Fibroblast of villous mesenchyme (primary cell): ENCODE results near the gene RB1. TPM values are rescaled to one million over a fixed set of nuclear protein-coding genes. Genes with fewer than 3 reads are reported as not detected.

ENCODE experiments used
- DNase-seq: peaks from one replicate; pipeline ENCODE4 v3.0.0-alpha.2; 2010; ENCODE audit warnings: low read depth
- H3K4me3 ChIP-seq: 2 replicates; pipeline ENCODE4 v1.5.1; 2011; ENCODE audit warnings: low read depth, mild to moderate bottlenecking, low read length
- total RNA-seq: library from RNA; depleted of rRNA; stranded (reverse); fragments of >200 nt; gene quantifications from 2 replicates; pipeline ENCODE4 v1.2.3, GENCODE V29; 2012
- TF ChIP-seq, protein P1 (sequence below): IDR thresholded peaks from 2 replicates; pipeline ENCODE4 v1.5.1; 2012; ENCODE audit warnings: low read depth, mild to moderate bottlenecking, low read length; ENCODE audit not compliant: insufficient read depth

Gene RB1
- total RNA-seq, 1 donor: 50.5 TPM

DNA sequence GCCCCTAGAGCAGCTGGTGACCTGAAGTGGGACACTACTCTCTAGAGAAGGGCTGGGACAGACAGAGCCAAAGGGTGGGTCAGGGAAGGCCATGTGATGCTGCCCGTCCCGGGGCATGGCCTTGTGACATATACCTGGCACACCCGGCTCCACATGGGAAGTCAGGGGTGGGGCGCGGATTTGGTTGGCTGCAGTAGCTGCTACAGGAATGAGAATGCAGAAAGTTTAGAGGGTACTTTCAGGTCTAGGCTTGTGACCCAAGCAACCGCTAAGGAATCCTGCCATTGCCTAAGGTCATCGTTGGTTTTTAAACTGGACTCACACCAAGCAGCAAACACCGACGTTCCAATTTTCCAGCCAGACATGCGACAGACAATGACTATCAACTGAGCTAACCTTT is 203.5 kb downstream of the RB1 start:
- DNase-seq: no peak
- H3K4me3 ChIP-seq: no peak overlapping the region
- TF ChIP-seq, protein P1, sequence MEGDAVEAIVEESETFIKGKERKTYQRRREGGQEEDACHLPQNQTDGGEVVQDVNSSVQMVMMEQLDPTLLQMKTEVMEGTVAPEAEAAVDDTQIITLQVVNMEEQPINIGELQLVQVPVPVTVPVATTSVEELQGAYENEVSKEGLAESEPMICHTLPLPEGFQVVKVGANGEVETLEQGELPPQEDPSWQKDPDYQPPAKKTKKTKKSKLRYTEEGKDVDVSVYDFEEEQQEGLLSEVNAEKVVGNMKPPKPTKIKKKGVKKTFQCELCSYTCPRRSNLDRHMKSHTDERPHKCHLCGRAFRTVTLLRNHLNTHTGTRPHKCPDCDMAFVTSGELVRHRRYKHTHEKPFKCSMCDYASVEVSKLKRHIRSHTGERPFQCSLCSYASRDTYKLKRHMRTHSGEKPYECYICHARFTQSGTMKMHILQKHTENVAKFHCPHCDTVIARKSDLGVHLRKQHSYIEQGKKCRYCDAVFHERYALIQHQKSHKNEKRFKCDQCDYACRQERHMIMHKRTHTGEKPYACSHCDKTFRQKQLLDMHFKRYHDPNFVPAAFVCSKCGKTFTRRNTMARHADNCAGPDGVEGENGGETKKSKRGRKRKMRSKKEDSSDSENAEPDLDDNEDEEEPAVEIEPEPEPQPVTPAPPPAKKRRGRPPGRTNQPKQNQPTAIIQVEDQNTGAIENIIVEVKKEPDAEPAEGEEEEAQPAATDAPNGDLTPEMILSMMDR: no peak

DNA sequence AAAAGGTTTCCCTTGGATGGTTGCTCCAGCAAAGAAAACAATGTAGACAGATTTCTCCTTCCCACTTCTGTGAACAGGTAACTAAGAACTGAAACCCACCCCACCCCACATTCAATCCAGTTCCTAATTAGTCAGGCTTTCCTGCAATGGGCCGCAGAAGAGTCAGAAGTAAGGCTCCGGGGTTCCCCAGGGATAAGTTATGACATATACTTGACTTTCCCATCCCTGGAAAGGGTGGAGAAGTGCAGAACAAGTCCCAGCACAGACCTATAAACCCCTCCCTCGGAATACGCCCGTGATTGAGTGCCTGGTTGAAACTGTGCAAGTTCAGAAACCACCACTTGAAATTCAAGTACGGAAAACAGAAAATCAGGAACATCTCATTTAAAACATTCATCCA is 204.5 kb downstream of the RB1 start:
- TF ChIP-seq, protein P1: no peak
- no peak overlapping the region for H3K4me3 ChIP-seq
- no peak for DNase-seq

DNA sequence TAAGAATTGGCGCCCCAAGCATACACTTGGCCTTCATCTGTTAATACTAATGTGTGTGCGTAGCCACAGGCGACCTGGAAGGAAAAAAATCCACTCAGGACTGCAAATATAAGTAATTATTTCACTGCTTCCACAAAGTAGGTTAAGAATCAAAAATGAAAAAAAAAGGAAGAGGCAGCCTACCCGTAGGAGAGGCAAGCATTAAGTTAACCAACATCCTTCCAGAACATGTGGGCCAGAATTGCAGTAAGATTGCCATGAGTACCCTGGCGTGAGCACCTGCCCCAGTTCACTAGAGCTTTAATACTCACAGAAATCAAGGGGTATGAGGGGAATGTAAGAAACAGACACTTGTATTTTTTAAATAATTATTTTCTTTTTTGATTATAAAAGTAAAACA is 207.1 kb downstream of the RB1 start:
- TF ChIP-seq, protein P1: no peak
- no peak for DNase-seq
- H3K4me3 ChIP-seq: no peak overlapping the region

DNA sequence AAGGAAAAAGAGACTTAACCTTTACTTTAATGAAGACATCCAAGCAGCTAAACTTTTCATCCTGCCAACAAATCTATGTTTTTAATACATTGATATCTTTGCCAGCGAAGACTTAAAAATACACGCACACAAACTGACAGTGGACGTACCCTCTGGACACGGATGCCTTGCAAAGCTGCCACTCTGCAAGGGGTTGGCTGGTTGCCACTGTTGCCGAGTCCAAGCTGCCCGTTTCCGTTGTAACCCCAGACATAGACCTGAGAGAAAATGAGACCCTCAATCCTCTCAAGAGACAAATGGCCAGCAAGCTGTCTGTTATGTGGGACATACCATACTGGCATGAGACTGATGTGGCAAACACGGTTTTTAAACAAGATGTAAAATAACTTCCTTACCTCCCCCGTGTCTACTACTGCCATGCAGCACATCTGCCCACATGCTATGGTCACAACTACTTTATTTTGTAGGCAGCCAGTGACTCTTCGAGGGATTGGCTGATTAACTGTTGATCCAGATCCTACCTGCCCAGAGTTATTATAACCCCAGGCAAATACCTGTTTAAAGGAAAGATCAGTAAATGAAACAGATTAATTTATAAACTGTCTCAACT is 208.2 kb downstream of the RB1 start:
- DNase-seq: no peak
- H3K4me3 ChIP-seq: no peak overlapping the region
- TF ChIP-seq, protein P1: no peak

DNA sequence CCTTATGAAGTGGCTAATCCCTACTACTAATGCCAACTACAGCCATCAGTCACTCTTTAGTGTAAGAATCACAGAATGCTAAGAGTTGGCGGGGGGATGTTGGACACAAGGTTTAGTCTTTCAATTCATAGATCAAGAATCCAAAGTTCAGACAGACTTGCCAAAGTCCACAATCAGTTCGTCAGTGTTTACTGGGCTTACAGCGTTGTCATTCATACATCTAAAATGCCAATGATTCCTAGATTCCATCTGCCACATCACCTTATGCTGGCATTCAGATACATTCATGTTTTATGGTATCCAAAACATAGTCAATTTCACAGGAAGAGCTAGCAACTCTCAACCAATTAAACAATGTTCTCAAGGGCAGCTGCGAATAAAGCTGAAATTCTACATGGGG is 211.2 kb downstream of the RB1 start:
- TF ChIP-seq, protein P1: no peak
- DNase-seq: no peak

DNA sequence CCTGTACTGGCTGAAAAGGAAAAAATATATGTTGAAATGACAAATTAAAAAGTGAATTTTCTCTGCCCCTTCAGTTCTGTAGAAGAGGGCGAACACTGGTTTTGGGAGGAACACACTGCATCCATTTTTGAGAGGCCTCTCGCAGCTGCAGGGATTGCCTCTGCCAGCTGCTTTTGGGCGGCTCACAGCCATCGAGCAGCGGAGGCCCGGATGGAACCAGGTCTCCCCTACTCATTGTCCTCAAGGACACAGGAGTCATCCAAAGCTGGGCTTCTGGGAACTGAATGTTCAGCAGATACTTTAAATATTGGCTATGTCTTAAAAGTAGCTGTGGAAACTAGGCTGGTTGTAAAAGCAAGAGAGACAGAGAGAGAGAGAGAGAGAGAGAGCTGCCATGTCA is 212.2 kb downstream of the RB1 start:
- no peak for DNase-seq
- H3K4me3 ChIP-seq: no peak overlapping the region
- TF ChIP-seq, protein P1: no peak

More for the DNA sequence above, 211.2 kb downstream of the RB1 start:
- no peak overlapping the region for H3K4me3 ChIP-seq

DNA sequence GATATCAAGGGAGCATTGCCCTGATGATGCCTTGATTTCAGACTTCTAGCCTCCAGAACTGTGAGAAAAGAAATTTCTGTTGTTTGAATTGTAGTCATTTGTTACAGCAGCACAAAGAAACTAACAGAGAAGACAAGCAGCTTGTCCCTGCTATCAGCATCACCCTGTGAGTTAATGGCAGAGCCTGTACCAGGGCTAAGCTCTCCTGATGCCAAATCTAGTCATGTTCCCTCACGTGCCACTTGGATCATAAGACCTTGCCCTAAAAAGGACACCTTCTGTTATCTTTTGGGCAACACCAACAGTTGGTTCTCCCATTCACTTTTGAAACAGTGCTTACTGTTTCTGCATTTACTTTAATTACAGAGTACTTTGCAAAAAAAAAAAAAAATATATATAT is 214.5 kb downstream of the RB1 start:
- no peak for DNase-seq
- no peak overlapping the region for H3K4me3 ChIP-seq
- TF ChIP-seq, protein P1: no peak
